AG10803 (cell line): ENCODE results near the gene ENAH.

ENCODE experiments used
- DNase-seq: peaks from one replicate; pipeline ENCODE4 v3.0.0; 2010; ENCODE audit warnings: low read depth
- H3K4me3 ChIP-seq: 2 replicates; pipeline ENCODE4 v1.5.1; 2011; ENCODE audit warnings: mild to moderate bottlenecking, low read length, control low read depth
- CTCF ChIP-seq: conservative IDR thresholded peaks from 2 replicates; pipeline ENCODE4 v1.5.1; 2011; ENCODE audit warnings: mild to moderate bottlenecking, low read length, control low read depth, inconsistent platforms

Gene ENAH

GRCh38 chr1:225471453-225472301, 181.2 kb downstream of the ENAH start:
- no peak for DNase-seq
- no peak overlapping the region for H3K4me3 ChIP-seq
- no peak for TF ChIP-seq CTCF

- TF ChIP-seq CTCF: no peak
- no peak for DNase-seq
- no peak overlapping the region for H3K4me3 ChIP-seq
These were observed 181.8 kb downstream of the ENAH start for GRCh38 chr1:225471109-225471452.

GRCh38 chr1:225470211-225471108, 182.5 kb downstream of the ENAH start:
- TF ChIP-seq CTCF: no peak
- no peak overlapping the region for H3K4me3 ChIP-seq
- no peak for DNase-seq

DNA sequence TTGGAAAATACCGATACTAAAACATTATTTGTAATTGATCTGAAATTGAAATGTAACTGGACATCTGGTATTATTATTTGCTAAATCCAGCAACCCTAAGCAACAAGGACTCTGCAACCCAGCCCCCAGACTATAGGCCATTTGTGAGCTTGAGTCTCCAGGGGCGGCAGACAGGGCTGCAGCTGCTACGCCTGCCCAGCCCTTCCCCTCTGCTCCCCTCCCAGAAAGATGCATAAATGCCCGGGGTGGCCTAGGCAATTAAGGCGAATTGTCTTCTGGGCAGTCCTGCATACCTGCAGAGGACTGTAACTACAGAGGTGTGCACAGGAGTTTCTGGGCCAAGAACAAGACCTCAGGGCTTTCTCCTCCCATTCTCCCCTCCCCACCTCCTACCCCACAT, 183.9 kb downstream of the ENAH start:
- no peak for TF ChIP-seq CTCF
- H3K4me3 ChIP-seq: no peak overlapping the region
- no peak for DNase-seq

DNA sequence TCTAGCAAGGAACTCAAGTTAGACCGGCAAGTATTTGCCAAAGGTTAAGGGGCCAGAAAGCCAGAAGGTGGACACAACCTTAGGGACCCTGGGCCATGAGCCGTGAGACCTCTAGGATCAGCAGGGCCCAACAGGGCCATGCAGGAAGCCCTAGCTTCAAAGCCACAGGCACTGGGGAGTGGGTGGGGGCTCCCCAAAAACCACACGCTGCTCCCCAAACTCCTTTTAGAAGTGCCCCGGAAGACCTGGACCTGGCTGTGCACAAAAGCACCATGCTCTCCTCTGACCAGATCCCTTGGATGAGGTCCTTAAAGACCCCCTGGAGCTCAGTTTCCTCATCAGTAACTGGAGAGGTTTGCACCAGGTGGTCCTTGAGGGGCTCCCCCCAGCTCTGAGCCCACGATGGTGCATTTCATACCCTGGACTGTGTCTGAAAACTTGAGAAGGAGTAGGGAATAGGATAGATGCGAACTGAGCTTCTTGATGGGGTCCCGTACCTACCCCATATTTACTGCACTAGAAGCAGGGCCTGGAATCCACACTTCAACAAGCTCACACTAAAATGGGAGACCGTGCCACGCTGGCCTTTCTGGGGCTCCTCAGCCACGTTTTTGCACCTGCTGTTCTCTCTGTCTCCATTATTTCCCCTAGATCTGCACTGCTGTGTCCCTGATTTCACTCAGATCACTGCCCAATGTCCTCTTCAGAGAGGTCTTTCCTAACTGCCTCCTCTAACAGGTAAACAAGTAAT, 184.5 kb downstream of the ENAH start:
- no peak for TF ChIP-seq CTCF
- no peak for DNase-seq
- H3K4me3 ChIP-seq: no peak overlapping the region

- no peak for DNase-seq
- H3K4me3 ChIP-seq: no peak overlapping the region
- no peak for TF ChIP-seq CTCF
These were observed 185.5 kb downstream of the ENAH start for GRCh38 chr1:225467193-225468020.
